Measurements from ENCODE around the gene GABRB1.

GABRB1 gene

DNA sequence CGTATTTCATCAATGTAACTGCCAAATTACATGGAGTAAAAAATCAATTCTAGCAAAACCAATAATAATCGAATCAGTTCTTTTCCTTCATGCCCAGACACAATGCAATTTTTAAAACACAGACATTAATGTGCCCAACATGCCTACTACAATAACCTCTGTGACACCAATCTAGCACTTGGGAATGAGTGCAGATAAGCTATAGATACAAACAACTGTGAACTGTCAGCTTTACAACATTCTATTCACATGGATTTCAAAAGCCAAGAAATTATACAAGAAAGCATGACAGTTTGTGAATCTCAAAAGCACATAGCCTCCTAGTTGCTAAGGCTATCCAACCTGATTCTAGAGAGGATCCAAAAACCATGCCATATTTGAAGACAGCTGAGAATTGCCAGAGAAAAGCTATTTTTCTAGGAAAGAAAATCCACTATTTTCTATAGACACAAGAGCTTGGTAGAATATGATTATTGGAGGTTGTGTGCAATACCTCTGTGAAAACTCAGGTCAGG lies 351.5 kb downstream of the GABRB1 start:
- no peak for DNase-seq (ENCODE audit: low read depth in 1 of 2, low spot score in 1 of 2)

DNA sequence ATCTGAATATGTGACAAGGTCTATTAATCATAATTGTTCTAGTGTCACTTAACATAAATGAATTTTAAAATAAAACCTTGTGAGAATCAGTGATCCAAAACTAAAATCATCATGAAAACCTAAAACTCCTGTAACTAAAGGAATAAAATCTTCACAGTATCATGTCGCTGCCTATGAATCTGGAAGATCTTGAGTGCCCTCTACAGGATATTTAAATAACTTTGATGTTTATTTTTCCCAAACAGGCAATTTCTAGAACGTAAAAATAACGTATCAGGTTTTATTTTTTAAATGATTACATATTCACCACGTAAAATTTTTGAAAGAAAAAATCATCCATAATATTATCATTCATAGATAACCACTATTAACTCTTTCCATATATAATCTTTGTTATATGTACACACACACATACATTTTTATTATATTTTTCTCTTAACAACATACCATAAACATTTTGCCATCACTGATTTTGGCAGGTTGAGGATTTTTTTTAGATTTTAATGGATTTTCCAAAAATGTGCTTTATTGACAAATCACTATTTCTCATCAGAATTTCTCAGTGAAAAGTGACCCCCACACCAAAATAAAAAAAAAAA lies 352.6 kb downstream of the GABRB1 start:
- DNase-seq (ENCODE audit: low read depth in 1 of 2, low spot score in 1 of 2), result no peak

DNA sequence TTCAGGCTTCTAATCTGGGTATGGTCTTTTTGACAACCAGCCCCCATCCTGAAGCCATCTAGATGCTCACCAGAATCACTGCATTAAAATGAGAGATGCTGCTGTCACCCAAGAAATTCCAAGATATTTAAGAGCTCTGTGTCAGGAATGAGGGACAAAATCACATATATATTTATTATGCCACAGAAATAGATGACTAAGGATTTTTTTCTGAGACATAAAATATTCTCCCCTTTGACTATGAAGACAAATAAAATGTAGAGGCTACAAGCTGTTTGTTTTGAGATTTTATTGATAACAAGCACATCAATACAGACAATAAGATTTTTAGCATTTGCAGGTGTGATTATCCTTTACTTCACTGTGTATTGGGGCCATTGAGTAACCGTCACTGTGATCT lies 354.8 kb downstream of the GABRB1 start:
- DNase-seq (ENCODE audit: low read depth in 1 of 2, low spot score in 1 of 2), result no peak

DNA sequence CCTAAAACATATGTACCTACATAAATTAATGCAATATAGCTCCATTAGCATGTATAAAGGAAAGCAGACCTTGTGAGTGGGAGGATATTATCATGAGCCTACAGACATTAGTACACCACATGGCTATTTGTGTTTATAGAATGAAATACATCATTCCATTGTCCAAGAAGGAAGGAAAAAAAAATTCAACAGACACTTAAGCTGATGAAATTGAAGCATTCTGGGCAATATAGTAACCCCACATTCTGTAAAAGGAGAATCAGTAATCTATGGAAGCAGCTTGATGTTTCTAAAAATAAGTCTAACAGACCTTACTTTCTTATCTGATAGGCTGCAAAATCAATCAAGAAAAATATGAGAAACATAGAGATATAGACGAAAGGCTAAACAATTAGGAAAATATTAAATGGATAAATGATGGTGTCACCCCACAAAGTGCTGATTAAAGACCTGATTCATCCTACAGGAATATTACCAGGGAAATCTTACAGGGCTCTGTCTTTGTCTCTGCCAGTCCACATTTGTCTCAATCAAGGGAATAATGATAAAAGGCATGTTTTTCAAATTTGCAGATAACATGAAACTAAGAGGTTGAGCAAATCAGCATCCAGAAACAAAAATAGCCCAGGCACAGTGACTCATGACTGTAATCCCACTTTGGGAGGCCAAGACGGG lies 355.3 kb downstream of the GABRB1 start:
- no peak for DNase-seq (ENCODE audit: low read depth in 1 of 2, low spot score in 1 of 2)

GRCh38 chr4:47390428-47391125 lies 359.2 kb downstream of the GABRB1 start:
- DNase-seq (ENCODE audit: low read depth in 1 of 2, low spot score in 1 of 2), result no peak

- DNase-seq (ENCODE audit: low read depth in 1 of 2, low spot score in 1 of 2), result no peak
These were observed 359.9 kb downstream of the GABRB1 start for GRCh38 chr4:47391256-47391655.

GRCh38 chr4:47406408-47406807 lies 375.0 kb downstream of the GABRB1 start:
- no peak for DNase-seq (ENCODE audit: low read depth in 1 of 2, low spot score in 1 of 2)

- no peak for DNase-seq (ENCODE audit: low read depth in 1 of 2, low spot score in 1 of 2)
These were observed 378.9 kb downstream of the GABRB1 start for GRCh38 chr4:47410271-47410670.

- DNase-seq (ENCODE audit: low read depth in 1 of 2, low spot score in 1 of 2), result no peak
These were observed 382.2 kb downstream of the GABRB1 start for GRCh38 chr4:47413521-47413920.

DNA sequence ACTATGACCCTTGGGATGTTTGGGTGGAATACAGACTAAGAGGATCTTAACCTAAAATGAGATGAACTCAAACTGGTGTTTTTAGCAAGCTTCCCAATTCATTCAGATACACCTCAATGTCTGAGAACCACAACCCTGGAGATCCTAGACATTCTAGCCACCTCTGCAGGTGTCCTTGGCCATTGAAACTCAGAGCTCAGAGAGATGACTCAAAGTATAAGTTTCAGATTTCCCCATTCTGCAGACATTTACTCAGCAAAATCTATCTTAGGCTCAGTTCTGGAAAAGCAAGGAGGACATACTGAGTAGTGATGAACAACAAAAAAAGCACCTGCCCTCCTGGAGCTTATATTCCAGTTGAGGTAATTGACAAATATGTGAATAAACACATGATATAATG lies 384.4 kb downstream of the GABRB1 start:
- no peak for DNase-seq (ENCODE audit: low read depth in 1 of 2, low spot score in 1 of 2)

DNA sequence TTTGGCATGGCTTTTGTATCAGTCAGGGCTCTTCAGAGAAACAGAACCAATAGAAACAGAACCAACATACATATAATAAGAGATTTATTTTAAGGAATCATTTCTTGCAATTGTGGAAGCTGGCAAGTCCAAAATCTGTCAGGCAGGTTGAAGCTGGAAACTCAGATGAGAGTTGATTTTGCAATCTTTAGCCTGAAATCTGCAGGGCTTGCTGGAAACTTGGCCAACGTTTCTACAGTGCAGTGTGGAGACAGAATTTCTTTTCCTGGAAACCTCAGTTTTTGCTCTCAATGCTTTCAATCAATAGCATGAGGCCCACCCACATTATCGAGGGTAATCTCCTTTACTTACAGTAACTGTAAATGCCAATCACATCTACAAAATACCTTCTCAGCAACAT lies 386.8 kb downstream of the GABRB1 start:
- no peak for DNase-seq (ENCODE audit: low read depth in 1 of 2, low spot score in 1 of 2)

GRCh38 chr4:47419296-47419695 lies 387.9 kb downstream of the GABRB1 start:
- DNase-seq (ENCODE audit: low read depth in 1 of 2, low spot score in 1 of 2), result no peak

- no peak for DNase-seq (ENCODE audit: low read depth in 1 of 2, low spot score in 1 of 2)
These were observed 394.3 kb downstream of the GABRB1 start for GRCh38 chr4:47425628-47426027.

DNA sequence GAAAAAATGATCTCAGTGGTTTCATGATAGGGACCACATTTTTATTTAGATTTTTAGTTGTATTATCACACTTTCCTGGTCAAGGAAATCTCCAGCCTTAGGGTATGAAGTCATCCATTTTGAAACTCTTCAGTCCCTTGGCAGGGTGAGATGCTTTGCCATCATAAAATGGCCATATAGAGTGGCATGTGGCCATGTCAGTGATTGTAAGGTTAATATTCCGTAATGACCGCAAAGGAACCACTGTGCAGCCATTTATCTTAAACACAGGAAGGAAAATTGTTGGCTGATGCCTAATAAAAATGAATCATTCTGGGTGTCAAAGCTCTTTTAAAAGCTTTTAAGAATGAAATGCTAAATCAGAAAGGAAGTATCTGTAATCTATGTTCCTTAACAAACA lies 396.6 kb downstream of the GABRB1 start:
- no peak for DNase-seq (ENCODE audit: low read depth in 1 of 2, low spot score in 1 of 2)

GRCh38 chr4:47432749-47433148 lies 401.4 kb downstream of the GABRB1 start:
- no peak for DNase-seq (ENCODE audit: low read depth in 1 of 2, low spot score in 1 of 2)

- no peak for DNase-seq (ENCODE audit: low read depth in 1 of 2, low spot score in 1 of 2)
These were observed 403.6 kb downstream of the GABRB1 start for GRCh38 chr4:47434931-47435330.

DNA sequence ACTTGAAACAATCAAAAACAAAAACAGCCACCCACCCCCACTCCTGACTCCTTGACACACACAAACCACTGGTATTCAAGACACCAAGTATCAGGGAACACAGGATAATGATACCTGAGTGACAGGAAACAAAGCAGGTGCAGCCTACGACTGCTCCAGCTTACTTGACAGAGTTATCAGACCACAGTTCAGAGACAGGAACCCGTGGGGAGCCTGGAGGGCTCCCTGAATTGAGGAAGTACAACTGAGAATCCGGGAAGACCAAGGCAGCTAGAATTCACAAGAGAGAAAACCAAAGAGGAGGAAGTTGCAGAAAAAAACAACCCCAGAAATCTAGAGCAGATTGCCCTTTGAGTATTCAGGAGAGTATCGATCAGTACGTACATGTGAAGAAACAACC lies 411.6 kb downstream of the GABRB1 start:
- DNase-seq (ENCODE audit: low read depth in 1 of 2, low spot score in 1 of 2), result no peak

GRCh38 chr4:47444031-47444430 lies 412.7 kb downstream of the GABRB1 start:
- no peak for DNase-seq (ENCODE audit: low read depth in 1 of 2, low spot score in 1 of 2)

GRCh38 chr4:47451657-47452056 lies 420.3 kb downstream of the GABRB1 start:
- no peak for DNase-seq (ENCODE audit: low read depth in 1 of 2, low spot score in 1 of 2)

GRCh38 chr4:47462799-47463234 lies 431.4 kb downstream of the GABRB1 start:
- no peak for DNase-seq (ENCODE audit: low read depth in 1 of 2, low spot score in 1 of 2)

DNA sequence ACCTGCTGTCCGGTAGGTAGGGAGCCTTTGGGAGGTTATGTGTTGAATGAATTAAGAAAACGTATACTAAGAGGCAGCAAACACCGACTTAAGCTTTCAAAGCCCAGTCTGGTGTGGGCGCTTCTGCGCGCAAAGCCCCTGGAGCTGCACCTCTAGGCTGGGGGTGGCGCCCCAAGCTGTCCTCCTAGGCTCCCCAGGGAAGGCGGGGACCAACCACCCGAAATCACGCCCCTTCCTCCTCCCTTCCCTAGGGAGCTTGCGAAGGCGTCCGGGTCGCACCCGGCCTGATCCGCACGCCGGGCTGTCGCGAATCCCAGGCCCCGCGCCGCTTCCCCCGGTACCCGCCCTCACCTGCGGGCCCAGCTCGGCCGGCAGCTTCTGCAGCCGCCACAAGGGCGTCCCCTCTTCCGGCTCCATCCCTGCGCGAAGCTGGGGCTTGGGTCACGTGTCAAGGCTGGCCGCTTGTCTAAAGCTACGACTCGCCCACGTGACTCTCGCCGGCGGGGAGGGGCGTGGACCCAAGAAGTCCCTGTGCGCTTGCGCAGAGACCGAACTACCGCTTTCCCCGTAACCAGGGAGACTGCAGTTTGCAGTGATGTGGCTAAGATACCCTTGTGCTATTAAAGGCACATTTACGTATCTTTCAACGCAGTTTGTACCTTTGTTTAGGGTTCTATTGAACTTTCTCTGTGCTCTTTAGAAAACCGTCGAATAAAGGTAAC lies 432.0 kb downstream of the GABRB1 start, which contains the start of gene COMMD8:
TSS of gene COMMD8 (minus strand) at position 468 of the 722 bp plus-strand sequence. CDS start at position 417, 51 bp downstream.
- peak; percentile 92 to 95 for DNase-seq (ENCODE audit: low read depth in 1 of 2, low spot score in 1 of 2)

Data from stimulated activated CD4-positive, alpha-beta T cell treated with anti-CD3 and anti-CD28 coated beads, Interleukin-15, amount 100 ng/mL, for 1 hour (primary cell).